ENCODE data around the gene GK. TPM values are rescaled to one million over a fixed set of nuclear protein-coding genes. Genes with fewer than 3 reads are reported as not detected.

GK gene
- total RNA-seq, 1 donor from 2014 or later = 14.2 TPM

DNA sequence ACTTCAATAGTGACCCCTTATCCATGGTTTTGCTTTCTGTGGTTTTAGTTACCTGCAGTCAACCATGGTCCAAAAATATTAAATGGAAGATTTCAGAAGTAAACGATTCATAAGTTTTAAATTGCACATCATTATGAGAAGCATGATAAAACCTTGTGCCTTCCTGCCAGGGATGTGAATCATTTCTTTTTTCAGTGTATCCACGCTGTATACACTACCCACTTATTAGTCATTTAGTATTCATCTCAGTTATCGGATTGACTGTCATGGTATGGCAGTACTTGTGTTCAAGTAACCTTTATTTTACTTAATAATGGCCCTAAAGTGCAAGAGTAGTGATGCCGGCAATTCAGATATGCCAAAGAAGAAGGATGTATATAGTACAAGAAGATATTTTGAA, 38.0 kb upstream of the GK start:
- H3K36me3 ChIP-seq = no peaks in the 10 kb centered on the region
- no peaks in the 10 kb centered on the region for H3K27me3 ChIP-seq
- no peak overlapping the region for H3K4me3 ChIP-seq
- TF ChIP-seq, protein P1, sequence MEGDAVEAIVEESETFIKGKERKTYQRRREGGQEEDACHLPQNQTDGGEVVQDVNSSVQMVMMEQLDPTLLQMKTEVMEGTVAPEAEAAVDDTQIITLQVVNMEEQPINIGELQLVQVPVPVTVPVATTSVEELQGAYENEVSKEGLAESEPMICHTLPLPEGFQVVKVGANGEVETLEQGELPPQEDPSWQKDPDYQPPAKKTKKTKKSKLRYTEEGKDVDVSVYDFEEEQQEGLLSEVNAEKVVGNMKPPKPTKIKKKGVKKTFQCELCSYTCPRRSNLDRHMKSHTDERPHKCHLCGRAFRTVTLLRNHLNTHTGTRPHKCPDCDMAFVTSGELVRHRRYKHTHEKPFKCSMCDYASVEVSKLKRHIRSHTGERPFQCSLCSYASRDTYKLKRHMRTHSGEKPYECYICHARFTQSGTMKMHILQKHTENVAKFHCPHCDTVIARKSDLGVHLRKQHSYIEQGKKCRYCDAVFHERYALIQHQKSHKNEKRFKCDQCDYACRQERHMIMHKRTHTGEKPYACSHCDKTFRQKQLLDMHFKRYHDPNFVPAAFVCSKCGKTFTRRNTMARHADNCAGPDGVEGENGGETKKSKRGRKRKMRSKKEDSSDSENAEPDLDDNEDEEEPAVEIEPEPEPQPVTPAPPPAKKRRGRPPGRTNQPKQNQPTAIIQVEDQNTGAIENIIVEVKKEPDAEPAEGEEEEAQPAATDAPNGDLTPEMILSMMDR (IDR thresholded peaks at IDR 0.05) = no peak
- no peak overlapping the region for H3K27ac ChIP-seq
- H3K4me1 ChIP-seq = no peaks in the 10 kb centered on the region
- intact Hi-C loops (cut with DNase I) = no loop called here
- no peak for DNase-seq (ENCODE audit: low spot score in 2 of 2)
- H3K9me3 ChIP-seq = no peaks in the 10 kb centered on the region

DNA sequence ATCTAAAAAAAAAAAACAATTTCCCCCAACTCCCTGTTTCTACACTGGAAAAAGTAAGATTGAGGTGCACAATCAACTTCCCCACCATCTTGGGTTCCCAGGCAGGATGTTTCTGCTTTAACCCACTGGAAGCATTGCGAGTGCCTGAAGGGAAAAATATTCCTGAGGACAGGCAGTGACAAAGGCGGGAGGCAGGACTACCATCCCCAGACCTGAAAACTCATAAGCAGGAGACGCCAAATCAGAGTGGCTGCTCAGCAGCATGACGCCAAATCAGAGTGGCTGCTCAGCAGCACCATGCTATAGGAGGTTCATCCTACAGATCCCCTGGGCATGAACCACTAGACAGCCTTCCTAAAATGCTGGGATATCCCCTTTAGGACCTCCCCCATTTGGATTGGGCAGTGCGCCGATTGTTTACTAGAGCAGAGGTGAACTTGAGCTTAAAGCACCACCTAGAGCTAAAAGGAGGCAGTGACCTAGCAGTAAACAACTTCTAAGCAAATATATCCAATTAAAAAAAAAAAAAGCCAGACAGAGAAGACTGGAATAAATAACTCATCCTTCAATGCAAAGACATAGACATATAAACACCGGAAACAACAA, 35.0 kb upstream of the GK start:
- H3K27me3 ChIP-seq = no peaks in the 10 kb centered on the region
- intact Hi-C loops (cut with DNase I) = no loop called here
- H3K27ac ChIP-seq = no peak overlapping the region
- peaks cover 0 to 7% of the 10 kb centered on the region in 2 donors for H3K9me3 ChIP-seq
- no peak overlapping the region for H3K4me3 ChIP-seq
- DNase-seq (ENCODE audit: low spot score in 2 of 2) = no peak
- no peaks in the 10 kb centered on the region for H3K36me3 ChIP-seq
- H3K4me1 ChIP-seq = no peaks in the 10 kb centered on the region
- TF ChIP-seq, protein P1 (IDR thresholded peaks at IDR 0.05) = no peak

DNA sequence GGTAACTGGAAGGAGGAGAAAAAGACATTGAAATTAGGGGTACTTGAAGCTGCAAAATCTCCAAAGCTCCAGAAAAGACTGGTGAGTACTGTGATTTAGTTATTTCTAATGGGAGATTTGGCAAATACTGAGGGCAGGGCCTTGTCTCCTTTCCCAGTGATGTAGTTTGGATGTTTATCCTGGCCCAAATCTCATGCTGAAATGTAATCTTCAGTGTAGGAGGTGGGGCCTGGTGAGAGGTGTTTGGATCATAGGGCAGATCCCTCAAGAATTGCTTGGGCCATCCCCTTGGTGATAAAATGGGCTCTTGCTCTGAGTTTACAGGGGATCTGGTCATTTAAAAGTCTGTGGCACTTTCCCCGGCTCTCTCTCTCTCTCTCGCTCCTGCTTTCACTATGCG, 33.1 kb upstream of the GK start:
- peaks cover 0 to 7% of the 10 kb centered on the region in 2 donors for H3K9me3 ChIP-seq

DNA sequence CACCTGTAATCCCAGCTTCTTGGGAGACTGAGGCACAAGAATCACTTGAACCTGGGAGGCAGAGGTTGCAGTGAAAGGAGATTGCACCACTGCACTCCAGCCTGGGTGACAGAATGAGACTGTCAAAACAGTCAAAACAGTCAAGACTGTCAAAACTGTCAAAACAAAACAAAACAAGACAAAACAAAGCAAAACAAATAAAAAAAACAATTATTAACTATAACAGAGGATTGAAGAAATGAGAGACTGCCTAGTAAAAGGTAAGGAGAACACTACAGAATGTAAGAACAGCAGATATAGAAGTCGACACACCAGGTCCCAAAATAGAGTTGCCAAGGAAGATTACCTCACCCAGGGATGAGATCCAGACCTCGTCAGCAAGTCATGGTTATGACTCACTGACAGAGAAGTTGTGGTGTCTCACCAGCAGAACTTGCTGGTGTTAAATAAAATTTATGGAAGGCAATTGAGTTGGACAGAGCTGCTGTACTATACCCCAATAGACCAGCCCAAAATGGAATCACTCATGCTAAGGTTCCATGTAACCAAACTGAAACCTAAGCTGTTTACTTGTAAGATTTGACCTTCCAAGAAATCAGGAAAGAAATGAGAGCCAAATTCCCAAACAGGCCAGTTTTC, 32.1 kb upstream of the GK start:
- intact Hi-C loops (cut with DNase I) = no loop called here
- H3K27me3 ChIP-seq = no peaks in the 10 kb centered on the region
- no peak overlapping the region for H3K4me3 ChIP-seq
- DNase-seq (ENCODE audit: low spot score in 2 of 2) = no peak
- peaks cover 0 to 7% of the 10 kb centered on the region in 2 donors for H3K9me3 ChIP-seq
- H3K4me1 ChIP-seq = no peaks in the 10 kb centered on the region
- H3K36me3 ChIP-seq = no peaks in the 10 kb centered on the region
- TF ChIP-seq, protein P1 (IDR thresholded peaks at IDR 0.05) = no peak
- H3K27ac ChIP-seq = no peak overlapping the region

More for the DNA sequence above, 33.1 kb upstream of the GK start:
- no peak overlapping the region for H3K27ac ChIP-seq
- intact Hi-C loops (cut with DNase I) = no loop called here
- TF ChIP-seq, protein P1 (IDR thresholded peaks at IDR 0.05) = no peak
- no peaks in the 10 kb centered on the region for H3K36me3 ChIP-seq
- H3K4me1 ChIP-seq = no peaks in the 10 kb centered on the region
- H3K4me3 ChIP-seq = no peak overlapping the region
- H3K27me3 ChIP-seq = no peaks in the 10 kb centered on the region
- no peak for DNase-seq (ENCODE audit: low spot score in 2 of 2)

DNA sequence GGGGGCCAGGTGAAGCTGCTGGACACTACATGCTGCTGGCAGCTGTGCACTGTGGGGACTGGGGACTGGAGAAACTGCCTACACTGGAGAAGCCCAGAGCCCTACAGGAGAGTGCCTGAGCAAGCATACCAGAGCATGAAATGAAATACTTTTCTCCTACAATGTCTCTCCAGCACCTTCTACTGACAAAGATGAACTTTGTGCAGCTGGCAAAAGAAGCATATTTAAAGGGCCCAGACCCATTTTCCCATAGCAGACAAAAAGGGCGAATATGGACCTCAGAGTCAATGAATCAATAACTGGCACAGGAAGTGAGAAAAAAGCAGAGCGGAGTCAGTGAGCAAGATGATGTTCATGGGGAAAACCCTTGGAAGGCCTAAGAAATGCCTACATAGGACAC, 30.9 kb upstream of the GK start:
- TF ChIP-seq, protein P1 (IDR thresholded peaks at IDR 0.05) = no peak
- no peaks in the 10 kb centered on the region for H3K27me3 ChIP-seq
- DNase-seq (ENCODE audit: low spot score in 2 of 2) = no peak
- peaks cover 0 to 7% of the 10 kb centered on the region in 2 donors for H3K9me3 ChIP-seq
- H3K36me3 ChIP-seq = no peaks in the 10 kb centered on the region
- no peak overlapping the region for H3K27ac ChIP-seq
- intact Hi-C loops (cut with DNase I) = no loop called here
- no peaks in the 10 kb centered on the region for H3K4me1 ChIP-seq
- H3K4me3 ChIP-seq = no peak overlapping the region
